Omental fat pad (tissue), 4 donors: ENCODE measurements around the gene COL26A1. TPM values are rescaled to one million over a fixed set of nuclear protein-coding genes. Genes with fewer than 3 reads are reported as not detected.
A peak's percentile ranks its signal among the peaks of the same experiment; 100 is the strongest.

Experiments
- ATAC-seq: fragments of 150-250 bp; one replicate; pipeline ENCODE4 v1.9.1; 2016; ENCODE audit warnings: mild to moderate bottlenecking, moderate library complexity; ENCODE audit not compliant: low FRiP score
- DNase-seq: peaks from one replicate; pipeline ENCODE4 v3.0.0-alpha.2; 2019; ENCODE audit warnings: low spot score
- total RNA-seq, 4 donors: library from RNA; depleted of rRNA; stranded (reverse); fragments of >200 nt; gene quantifications; one replicate each; pipeline ENCODE4 v1.1.0, GENCODE V29; 2016
- TF ChIP-seq, protein P1 (sequence below), 3 donors: fragments of 450-650 bp; IDR thresholded peaks; one replicate each; pipeline ENCODE4 v1.5.1; 2016 to 2017; ENCODE audit warnings: antibody characterized with exemption in 3 of 3, mild to moderate bottlenecking in 3 of 3, moderate library complexity in 2 of 3

The COL26A1 gene
- under 1 TPM in 1 of 4 donors, not detected in 3; 0.37 TPM for total RNA-seq

DNA sequence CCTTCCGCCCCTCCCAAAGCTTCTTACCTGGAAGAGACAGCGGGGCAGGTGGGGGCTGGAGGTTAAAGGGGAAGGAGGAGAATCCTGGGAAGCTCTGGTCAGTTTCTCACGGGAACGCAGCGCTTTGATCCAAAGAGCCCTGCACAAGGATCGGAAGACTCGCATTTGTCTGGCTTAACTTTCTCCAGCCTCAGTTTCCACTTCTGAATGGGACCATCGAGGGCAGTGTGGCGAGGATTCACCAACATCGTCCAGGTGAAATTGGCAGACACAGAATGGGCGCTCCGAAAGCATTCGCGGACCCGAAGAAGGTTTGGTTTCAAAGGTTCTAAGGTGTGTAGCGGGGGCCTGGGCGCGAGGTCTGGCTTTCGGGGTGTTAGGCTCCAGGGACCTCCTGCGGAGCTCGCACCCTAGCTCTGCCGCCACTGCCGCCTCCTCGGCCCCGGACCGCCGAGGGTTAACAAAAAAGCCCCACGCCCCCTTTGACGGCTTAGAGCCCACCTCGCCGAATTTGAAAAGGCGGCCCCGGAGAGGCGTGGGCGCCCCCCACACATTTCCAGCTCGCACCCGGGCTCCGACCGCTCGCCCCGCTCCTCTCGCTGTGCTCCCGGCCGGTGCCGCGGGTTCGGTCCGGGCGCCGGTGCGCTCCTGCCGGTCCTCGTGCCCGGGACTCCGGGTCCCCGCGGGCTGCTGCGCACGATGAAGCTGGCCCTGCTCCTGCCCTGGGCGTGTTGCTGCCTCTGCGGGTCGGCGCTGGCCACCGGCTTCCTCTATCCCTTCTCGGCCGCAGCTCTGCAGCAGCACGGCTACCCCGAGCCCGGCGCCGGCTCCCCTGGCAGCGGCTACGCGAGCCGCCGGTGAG, at the start of gene COL26A1:
Gene COL26A1 (plus strand): TSS at position 542 of the 862 bp plus-strand sequence. CDS start 158 bp downstream, at position 700.
- peak; percentile 62 for ATAC-seq
- DNase-seq = no peak
- TF ChIP-seq, protein P1, sequence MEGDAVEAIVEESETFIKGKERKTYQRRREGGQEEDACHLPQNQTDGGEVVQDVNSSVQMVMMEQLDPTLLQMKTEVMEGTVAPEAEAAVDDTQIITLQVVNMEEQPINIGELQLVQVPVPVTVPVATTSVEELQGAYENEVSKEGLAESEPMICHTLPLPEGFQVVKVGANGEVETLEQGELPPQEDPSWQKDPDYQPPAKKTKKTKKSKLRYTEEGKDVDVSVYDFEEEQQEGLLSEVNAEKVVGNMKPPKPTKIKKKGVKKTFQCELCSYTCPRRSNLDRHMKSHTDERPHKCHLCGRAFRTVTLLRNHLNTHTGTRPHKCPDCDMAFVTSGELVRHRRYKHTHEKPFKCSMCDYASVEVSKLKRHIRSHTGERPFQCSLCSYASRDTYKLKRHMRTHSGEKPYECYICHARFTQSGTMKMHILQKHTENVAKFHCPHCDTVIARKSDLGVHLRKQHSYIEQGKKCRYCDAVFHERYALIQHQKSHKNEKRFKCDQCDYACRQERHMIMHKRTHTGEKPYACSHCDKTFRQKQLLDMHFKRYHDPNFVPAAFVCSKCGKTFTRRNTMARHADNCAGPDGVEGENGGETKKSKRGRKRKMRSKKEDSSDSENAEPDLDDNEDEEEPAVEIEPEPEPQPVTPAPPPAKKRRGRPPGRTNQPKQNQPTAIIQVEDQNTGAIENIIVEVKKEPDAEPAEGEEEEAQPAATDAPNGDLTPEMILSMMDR (IDR thresholded peaks at IDR 0.05) = no peak

DNA sequence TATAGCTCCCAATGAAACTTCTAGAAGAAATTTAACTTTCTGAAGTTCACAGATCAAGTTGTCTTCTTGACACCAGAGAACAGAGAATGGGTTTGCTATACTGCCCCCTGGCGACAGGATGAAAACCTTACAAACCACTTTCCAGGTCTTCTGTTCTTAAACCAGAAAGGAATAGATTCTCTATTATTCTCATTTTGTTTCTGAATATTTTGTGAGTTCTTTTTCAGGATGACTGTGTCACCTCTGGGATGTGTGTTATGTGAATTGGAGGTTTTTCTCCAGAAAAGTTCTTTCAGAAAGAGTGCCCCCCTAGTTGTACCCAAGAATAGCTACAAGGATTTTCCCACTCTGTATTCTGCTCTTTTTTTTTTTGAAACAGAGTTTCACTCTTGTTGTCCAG, 47.3 kb upstream of the COL26A1 start:
- ATAC-seq (no peak), DNase-seq (no peak)
- TF ChIP-seq, protein P1 (IDR thresholded peaks at IDR 0.05) = no peak

DNA sequence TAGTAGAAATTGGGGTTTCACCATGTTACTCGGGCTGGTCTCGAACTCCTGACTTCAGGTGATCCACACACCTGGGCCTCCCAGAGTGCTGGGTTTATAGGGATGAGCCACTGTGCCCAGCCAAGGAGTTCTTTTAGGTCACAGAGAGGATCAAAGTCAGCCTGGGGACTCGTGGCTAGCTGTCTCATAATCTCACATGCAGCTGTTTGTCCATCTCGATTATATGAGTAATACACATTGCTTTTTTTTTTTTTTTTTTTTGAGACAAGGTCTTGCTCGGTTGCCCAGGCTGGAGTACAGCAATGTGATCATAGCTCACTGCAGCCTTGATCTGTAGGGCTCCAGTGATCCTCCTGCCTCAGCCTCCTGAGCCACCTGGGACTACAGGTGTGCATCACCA, 43.3 kb upstream of the COL26A1 start:
- DNase-seq (no peak), ATAC-seq (no peak)
- TF ChIP-seq, protein P1 (IDR thresholded peaks at IDR 0.05) = no peak

DNA sequence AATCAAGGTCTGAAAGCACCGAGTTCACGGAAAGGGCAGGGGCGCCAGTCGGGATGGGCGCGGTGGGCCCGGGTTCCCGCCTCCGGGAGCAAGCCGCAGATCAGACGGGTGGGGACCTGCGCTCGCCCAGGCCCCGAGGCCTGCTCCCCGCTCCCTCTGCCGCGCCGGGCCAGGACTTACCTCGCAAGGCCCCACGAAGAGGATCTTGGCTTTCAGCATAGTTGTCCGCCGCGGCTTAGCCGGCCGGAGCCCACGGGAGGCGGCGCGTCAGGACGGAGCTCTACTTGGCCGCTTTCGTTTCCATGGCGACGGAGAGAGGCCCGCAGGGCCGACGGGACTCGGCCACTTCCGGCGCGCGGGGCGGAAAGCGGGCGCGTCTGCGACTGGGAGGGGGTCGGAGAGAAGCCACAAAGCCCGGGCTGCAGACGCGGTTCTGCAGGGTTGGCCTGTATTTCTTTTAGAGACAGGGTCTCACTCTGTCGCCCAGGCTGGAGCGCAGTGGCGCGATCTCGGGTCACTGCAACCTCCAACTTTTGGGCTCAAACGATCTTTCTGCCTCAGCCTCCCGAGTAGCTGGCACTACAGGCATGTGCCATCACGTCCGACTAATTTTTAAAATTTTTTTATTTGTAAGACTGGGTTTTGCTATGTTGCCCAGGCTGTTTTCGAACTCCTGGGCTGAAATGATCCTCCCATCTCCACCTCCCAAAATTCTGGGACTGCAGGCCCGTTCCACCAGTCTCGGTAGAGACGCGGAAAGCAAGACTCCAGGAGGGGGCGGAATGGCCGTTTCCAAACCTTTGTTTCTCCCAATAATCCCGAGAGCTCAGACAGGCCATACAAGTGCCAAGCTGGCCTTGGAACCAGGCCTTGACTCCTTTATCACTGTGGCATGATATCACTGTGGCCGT, 40.9 kb upstream of the COL26A1 start, which contains the start of gene IFT22:
Gene IFT22 (minus strand): TSS at position 322 of the 911 bp plus-strand sequence. CDS start 103 bp downstream, at position 219.
- ATAC-seq (peak; percentile 96), DNase-seq (peak; percentile 65)
- TF ChIP-seq, protein P1 (IDR thresholded peaks at IDR 0.05) = no peak

DNA sequence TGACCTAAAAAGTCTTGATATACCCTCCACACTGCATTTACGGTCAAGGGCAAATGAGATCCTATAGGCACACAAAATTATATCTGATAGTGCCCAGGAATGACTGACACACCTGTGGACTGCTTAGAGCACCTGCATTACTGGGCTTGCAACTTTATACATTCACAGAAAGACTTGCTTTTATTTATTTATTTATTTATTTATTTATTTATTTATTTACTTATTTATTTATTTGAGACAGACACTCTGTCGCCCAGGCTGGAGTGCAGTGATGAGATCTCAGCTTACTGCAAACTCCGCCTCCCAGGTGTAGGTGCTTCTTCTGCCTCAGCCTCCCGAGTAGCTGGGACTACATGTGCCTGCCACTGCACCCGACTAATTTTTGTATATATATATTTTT, 34.5 kb upstream of the COL26A1 start:
- no peak for ATAC-seq
- TF ChIP-seq, protein P1 (IDR thresholded peaks at IDR 0.05) = no peak

DNA sequence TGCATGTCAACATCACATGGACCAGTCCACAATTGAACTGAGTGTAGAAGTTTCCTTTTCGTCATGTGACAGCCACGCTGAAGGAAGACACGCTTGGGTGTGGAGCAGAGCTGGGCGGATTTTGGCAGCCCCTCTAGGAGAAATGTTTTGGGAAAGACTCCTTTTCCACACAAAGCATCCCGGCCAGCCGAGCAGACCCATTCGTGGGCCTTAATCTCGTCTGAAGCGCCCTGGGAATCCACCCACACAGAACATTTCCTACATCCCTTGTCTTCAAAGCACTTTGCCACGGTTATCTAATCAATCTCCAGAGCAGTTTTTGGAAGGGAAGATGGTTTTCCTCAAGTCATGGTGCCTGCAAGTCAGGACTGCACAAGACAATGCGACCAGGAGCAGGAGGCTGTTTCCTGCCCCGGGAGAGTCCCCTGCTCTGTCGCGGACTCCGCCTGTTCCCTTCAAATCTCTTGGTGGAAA, 32.6 kb upstream of the COL26A1 start:
- peak; percentile 14 for ATAC-seq
- TF ChIP-seq, protein P1 (IDR thresholded peaks at IDR 0.05) = no peak
- DNase-seq = no peak

More for the DNA sequence above, 34.5 kb upstream of the COL26A1 start:
- no peak for DNase-seq
